H1 (cell line): ENCODE measurements around the gene TDRD12. TPM values are rescaled to one million over a fixed set of nuclear protein-coding genes. Genes with fewer than 3 reads are reported as not detected.

Experiments
- HDAC6 ChIP-seq: IDR thresholded peaks from one replicate; pipeline ENCODE4 v1.7.1; 2012; ENCODE audit warnings: low read depth, mild to moderate bottlenecking, inconsistent platforms, low read length, moderate library complexity
- RBBP5 ChIP-seq: IDR thresholded peaks from 2 replicates; pipeline ENCODE4 v1.7.1; 2012; ENCODE audit warnings: low read depth, mild to moderate bottlenecking, inconsistent platforms, low read length, moderate library complexity, borderline replicate concordance
- SAP30 ChIP-seq: fragments of 300-600 bp; sonication (generic); IDR thresholded peaks from 2 replicates; pipeline ENCODE4 v1.7.1; 2012; ENCODE audit warnings: low read length, moderate library complexity, mild to moderate bottlenecking, inconsistent platforms; ENCODE audit not compliant: insufficient read depth, insufficient replicate concordance
- TCF12 ChIP-seq: IDR thresholded peaks from 2 replicates; pipeline ENCODE4 v1.6.1; 2011; ENCODE audit warnings: low read depth, mild to moderate bottlenecking, low read length
- polyA plus RNA-seq, 7 experiments: library from polyadenylated mRNA; depleted of rRNA in 3 of 7; stranded (reverse) in 5 of 7; unstranded in 2 of 7; fragments of >200 nt in 5 of 7; fragments of 200-250 nt in 2 of 7; gene quantifications; 1 replicate in 5 of 7; 2 replicates in 1 of 7; 4 replicates in 1 of 7; pipeline versions ENCODE4 v1.2.1 to v1.2.3, GENCODE V29; 2011 to 2013; ENCODE audit warnings: missing spikeins in 2 of 7, mixed read lengths in 2 of 7
- total RNA-seq: library from RNA; stranded (reverse); fragmentation: NEBNext Ultra II Directional; extraction: Animal tissue kit (Norgen Biotek cat#: 25700); gene quantifications from 2 replicates; pipeline ENCODE4 v1.2.1, GENCODE V29; 2021
- TF ChIP-seq, protein P1 (sequence below): fragments of 300-600 bp; sonication (generic); IDR thresholded peaks from 2 replicates; pipeline ENCODE4 v1.7.1; 2012; ENCODE audit warnings: low read length, moderate library complexity, mild to moderate bottlenecking, inconsistent platforms; ENCODE audit not compliant: insufficient replicate concordance

Gene TDRD12
- total and polyA plus RNA-seq, 2 of the 8 experiments (the other 6 are each of a cell fraction or from before 2014, with no cell fraction given), result 0.39 to 0.88 TPM

DNA sequence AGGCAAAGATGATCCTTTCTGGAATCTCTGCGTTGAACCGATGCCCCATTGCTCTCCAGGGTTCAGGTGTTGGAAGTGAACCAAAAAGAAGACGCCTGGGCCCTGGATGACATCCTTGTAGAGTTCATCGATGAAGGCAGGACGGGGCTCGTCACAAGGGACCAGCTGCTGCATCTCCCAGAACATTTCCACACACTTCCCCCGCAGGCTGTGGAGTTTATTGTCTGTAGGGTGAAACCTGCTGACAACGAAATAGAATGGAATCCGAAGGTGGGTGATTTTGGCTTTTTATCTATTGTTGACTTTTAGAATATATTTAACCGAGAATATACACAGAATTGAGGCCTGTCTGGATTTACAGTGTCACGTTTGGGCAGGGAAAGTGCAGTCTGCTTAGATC is 91.6 kb downstream of the TDRD12 start (continued):
- TF ChIP-seq, protein P1, sequence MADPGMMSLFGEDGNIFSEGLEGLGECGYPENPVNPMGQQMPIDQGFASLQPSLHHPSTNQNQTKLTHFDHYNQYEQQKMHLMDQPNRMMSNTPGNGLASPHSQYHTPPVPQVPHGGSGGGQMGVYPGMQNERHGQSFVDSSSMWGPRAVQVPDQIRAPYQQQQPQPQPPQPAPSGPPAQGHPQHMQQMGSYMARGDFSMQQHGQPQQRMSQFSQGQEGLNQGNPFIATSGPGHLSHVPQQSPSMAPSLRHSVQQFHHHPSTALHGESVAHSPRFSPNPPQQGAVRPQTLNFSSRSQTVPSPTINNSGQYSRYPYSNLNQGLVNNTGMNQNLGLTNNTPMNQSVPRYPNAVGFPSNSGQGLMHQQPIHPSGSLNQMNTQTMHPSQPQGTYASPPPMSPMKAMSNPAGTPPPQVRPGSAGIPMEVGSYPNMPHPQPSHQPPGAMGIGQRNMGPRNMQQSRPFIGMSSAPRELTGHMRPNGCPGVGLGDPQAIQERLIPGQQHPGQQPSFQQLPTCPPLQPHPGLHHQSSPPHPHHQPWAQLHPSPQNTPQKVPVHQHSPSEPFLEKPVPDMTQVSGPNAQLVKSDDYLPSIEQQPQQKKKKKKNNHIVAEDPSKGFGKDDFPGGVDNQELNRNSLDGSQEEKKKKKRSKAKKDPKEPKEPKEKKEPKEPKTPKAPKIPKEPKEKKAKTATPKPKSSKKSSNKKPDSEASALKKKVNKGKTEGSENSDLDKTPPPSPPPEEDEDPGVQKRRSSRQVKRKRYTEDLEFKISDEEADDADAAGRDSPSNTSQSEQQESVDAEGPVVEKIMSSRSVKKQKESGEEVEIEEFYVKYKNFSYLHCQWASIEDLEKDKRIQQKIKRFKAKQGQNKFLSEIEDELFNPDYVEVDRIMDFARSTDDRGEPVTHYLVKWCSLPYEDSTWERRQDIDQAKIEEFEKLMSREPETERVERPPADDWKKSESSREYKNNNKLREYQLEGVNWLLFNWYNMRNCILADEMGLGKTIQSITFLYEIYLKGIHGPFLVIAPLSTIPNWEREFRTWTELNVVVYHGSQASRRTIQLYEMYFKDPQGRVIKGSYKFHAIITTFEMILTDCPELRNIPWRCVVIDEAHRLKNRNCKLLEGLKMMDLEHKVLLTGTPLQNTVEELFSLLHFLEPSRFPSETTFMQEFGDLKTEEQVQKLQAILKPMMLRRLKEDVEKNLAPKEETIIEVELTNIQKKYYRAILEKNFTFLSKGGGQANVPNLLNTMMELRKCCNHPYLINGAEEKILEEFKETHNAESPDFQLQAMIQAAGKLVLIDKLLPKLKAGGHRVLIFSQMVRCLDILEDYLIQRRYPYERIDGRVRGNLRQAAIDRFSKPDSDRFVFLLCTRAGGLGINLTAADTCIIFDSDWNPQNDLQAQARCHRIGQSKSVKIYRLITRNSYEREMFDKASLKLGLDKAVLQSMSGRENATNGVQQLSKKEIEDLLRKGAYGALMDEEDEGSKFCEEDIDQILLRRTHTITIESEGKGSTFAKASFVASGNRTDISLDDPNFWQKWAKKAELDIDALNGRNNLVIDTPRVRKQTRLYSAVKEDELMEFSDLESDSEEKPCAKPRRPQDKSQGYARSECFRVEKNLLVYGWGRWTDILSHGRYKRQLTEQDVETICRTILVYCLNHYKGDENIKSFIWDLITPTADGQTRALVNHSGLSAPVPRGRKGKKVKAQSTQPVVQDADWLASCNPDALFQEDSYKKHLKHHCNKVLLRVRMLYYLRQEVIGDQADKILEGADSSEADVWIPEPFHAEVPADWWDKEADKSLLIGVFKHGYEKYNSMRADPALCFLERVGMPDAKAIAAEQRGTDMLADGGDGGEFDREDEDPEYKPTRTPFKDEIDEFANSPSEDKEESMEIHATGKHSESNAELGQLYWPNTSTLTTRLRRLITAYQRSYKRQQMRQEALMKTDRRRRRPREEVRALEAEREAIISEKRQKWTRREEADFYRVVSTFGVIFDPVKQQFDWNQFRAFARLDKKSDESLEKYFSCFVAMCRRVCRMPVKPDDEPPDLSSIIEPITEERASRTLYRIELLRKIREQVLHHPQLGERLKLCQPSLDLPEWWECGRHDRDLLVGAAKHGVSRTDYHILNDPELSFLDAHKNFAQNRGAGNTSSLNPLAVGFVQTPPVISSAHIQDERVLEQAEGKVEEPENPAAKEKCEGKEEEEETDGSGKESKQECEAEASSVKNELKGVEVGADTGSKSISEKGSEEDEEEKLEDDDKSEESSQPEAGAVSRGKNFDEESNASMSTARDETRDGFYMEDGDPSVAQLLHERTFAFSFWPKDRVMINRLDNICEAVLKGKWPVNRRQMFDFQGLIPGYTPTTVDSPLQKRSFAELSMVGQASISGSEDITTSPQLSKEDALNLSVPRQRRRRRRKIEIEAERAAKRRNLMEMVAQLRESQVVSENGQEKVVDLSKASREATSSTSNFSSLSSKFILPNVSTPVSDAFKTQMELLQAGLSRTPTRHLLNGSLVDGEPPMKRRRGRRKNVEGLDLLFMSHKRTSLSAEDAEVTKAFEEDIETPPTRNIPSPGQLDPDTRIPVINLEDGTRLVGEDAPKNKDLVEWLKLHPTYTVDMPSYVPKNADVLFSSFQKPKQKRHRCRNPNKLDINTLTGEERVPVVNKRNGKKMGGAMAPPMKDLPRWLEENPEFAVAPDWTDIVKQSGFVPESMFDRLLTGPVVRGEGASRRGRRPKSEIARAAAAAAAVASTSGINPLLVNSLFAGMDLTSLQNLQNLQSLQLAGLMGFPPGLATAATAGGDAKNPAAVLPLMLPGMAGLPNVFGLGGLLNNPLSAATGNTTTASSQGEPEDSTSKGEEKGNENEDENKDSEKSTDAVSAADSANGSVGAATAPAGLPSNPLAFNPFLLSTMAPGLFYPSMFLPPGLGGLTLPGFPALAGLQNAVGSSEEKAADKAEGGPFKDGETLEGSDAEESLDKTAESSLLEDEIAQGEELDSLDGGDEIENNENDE, result no peak
- TF ChIP-seq HDAC6, result no peak
- no peak for TF ChIP-seq TCF12
- no peak for TF ChIP-seq RBBP5
- TF ChIP-seq SAP30, result no peak
